Right lobe of liver (tissue), 6 donors: ENCODE results near the gene MYO18A. TPM values are rescaled to one million over a fixed set of nuclear protein-coding genes. Genes with fewer than 3 reads are reported as not detected.

Experiments used
- ATAC-seq, 4 donors: fragments of 200-7000 bp; cut with Tn5 transposase; one replicate each; pipeline ENCODE4 v1.9.1; 2020; ENCODE audit warnings: mild to moderate bottlenecking in 4 of 4, moderate library complexity in 4 of 4
- DNase-seq, 3 donors: peaks; one replicate each; pipeline ENCODE4 v3.0.0-alpha.2; 2020
- H3K27ac ChIP-seq, 3 donors: fragments of 200-600 bp; one replicate each; pipeline ENCODE4 v1.8.0; 2022
- H3K27me3 ChIP-seq, 2 donors: fragments of 200-600 bp; one replicate each; pipeline ENCODE4 v1.8.0; 2022
- H3K36me3 ChIP-seq, 4 donors: fragments of 200-600 bp; sonication (generic) in 1 of 4; one replicate each; pipeline versions ENCODE4 v1.5.1 to v1.8.0; 2017 to 2022; ENCODE audit warnings: control low read depth in 1 of 4
- H3K4me1 ChIP-seq, 4 donors: fragments of 200-600 bp; sonication (generic) in 1 of 4; one replicate each; pipeline versions ENCODE4 v1.5.1 to v1.8.0; 2017 to 2022; ENCODE audit warnings: control low read depth in 1 of 4
- H3K4me3 ChIP-seq, 3 donors: fragments of 200-600 bp; one replicate each; pipeline ENCODE4 v1.8.0; 2022
- H3K9me3 ChIP-seq, 4 donors: fragments of 200-600 bp; sonication (generic) in 1 of 4; one replicate each; pipeline versions ENCODE4 v1.5.1 to v1.8.0; 2017 to 2022; ENCODE audit warnings: control low read depth in 1 of 4
- POLR2A ChIP-seq: fragments of 450-650 bp; IDR thresholded peaks from one replicate; pipeline ENCODE4 v1.6.1; 2017; ENCODE audit warnings: antibody characterized with exemption, mild to moderate bottlenecking
- WGBS: methylation state at CpG from one replicate; pipeline ENCODE4 v1.1.6; 2018; ENCODE audit warnings: low coverage, low lambda C conversion rate; ENCODE audit not compliant: insufficient coverage; ENCODE audit errors: missing lambda C conversion rate; 5-methylcytosine and 5-hydroxymethylcytosine counted together
- intact Hi-C, 2 donors: fragments of 100-400 bp; cut with DNase I; formaldehyde crosslinking; loops; one replicate each; pipeline versions ENCODE4 v1.11.2 to v1.14.1; 2022
- total RNA-seq, 6 experiments: library from RNA; depleted of rRNA in 2 of 6; stranded (reverse); fragments of >200 nt in 2 of 6; fragmentation: NEBNext Ultra II Directional in 3 of 6; extraction: Animal tissue kit (Norgen Biotek cat#: 25700) in 3 of 6; gene quantifications; one replicate each; pipeline versions ENCODE4 v1.1.0 to v1.2.4, GENCODE V29; 2016 to 2023
- TF ChIP-seq, protein P1 (sequence below), 4 donors: fragments of 200-600 bp in 3 of 4; fragments of 450-650 bp in 1 of 4; IDR thresholded peaks; one replicate each; pipeline versions ENCODE4 v1.5.1 to v1.8.0; 2016 to 2022; ENCODE audit warnings: antibody characterized with exemption in 4 of 4, mild to moderate bottlenecking in 2 of 4
- donor health status: DM: no; HTN: yes; CAD: no.
- donor health status: DM: no; HTN: no; CAD: no.
- donor health status: DM: no; HTN: no; CAD: no.
- donor health status: DM: no; HTN: yes; CAD: no.
- donor health status: DM: no; HTN: yes; CAD: no.

Gene MYO18A
- total RNA-seq, 6 experiments from 2014 or later, result 50.1 to 98.2 (median 81.8) TPM

DNA sequence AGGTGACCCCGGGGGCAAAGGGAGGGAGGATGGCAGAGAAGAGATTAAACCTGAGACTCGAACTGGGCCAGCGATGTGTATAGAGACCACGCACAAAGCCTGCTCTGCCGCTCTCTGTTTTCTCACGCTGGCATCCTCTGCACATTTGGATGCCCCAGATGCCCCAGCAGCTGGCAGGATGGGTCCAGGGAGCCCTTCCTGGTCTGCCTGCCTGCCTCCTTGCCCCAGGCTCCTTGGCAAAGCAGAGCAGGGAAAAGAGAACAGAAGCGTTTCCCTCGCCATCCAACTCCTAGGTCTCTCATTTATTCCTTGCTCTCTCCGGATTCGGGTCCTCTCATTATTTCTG lies 142.5 kb downstream of the MYO18A start:
- Histone ChIP-seq H3K36me3 (no peaks in the 10 kb centered on the region), H3K9me3 (no peaks in the 10 kb centered on the region), H3K4me1 (peaks cover 0 to 9% (median 4%) of the 10 kb centered on the region in 4 donors), H3K4me3 (no peak overlapping the region), H3K27ac (no peak overlapping the region), H3K27me3 (no peaks in the 10 kb centered on the region)
- WGBS, result 77% methylated on average over 4 of the region's 10 CpGs
- TF ChIP-seq POLR2A, result no peak
- TF ChIP-seq, protein P1, sequence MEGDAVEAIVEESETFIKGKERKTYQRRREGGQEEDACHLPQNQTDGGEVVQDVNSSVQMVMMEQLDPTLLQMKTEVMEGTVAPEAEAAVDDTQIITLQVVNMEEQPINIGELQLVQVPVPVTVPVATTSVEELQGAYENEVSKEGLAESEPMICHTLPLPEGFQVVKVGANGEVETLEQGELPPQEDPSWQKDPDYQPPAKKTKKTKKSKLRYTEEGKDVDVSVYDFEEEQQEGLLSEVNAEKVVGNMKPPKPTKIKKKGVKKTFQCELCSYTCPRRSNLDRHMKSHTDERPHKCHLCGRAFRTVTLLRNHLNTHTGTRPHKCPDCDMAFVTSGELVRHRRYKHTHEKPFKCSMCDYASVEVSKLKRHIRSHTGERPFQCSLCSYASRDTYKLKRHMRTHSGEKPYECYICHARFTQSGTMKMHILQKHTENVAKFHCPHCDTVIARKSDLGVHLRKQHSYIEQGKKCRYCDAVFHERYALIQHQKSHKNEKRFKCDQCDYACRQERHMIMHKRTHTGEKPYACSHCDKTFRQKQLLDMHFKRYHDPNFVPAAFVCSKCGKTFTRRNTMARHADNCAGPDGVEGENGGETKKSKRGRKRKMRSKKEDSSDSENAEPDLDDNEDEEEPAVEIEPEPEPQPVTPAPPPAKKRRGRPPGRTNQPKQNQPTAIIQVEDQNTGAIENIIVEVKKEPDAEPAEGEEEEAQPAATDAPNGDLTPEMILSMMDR (IDR thresholded peaks at IDR 0.05), result no peak
- ATAC-seq (no peak), DNase-seq (no peak)
- intact Hi-C loops, result no loop called here

DNA sequence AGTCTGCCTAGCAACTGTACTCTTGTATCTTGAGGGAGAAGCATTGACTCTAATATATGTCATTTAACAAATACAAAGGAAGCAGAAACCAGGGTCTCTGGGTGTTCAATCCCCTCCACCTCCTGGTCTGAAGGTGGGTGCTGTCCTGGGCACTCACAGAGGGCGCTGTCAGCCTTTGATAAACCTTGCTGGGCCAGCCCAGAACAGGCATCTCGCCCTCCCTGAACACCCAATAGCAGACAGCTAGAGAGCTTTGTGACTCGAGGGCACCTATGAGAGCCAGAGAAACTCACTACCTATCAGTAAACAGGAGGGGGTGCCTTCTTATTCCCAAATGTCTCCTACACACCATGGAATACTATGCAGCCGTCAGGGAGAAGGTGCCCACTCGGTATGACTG lies 143.6 kb downstream of the MYO18A start:
- intact Hi-C loops, result no loop called here
- Histone ChIP-seq H3K9me3 (no peaks in the 10 kb centered on the region), H3K4me3 (no peak overlapping the region), H3K36me3 (no peaks in the 10 kb centered on the region), H3K4me1 (no peaks in the 10 kb centered on the region), H3K27me3 (no peaks in the 10 kb centered on the region), H3K27ac (no peak overlapping the region)
- no peak for DNase-seq
- peak in 3 of 4 donors; percentile 20 to 36 (median 33) for ATAC-seq
- TF ChIP-seq POLR2A, result no peak
- 61% methylated on average over 4 of the region's 5 CpGs for WGBS

DNA sequence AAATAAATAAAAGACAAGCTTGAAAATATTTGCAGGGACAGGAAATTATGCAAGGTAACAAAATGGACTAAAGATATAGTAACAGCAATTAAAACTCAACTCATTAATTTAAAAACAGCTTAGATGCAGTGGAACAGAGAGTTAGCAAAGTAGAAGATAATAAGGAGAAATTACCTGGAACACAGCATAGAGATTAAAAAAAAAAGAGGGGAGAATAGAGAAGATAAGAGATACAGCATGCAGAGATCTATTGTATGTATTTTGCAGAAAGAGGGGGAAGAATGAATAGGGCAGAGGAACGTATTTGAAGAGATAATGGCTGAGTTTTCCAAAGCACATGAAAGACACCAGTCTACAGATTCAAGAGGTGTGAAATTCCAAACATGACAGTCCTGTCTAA lies 145.7 kb downstream of the MYO18A start:
- H3K9me3 ChIP-seq, result no peaks in the 10 kb centered on the region
- H3K27me3 ChIP-seq, result no peaks in the 10 kb centered on the region
- no peak overlapping the region for H3K27ac ChIP-seq
- H3K36me3 ChIP-seq, result no peaks in the 10 kb centered on the region
- no peaks in the 10 kb centered on the region for H3K4me1 ChIP-seq
- no peak overlapping the region for H3K4me3 ChIP-seq
- TF ChIP-seq POLR2A, result no peak
- TF ChIP-seq, protein P1 (IDR thresholded peaks at IDR 0.05), result no peak
- DNase-seq (no peak), ATAC-seq (no peak)
- intact Hi-C loops, result no loop called here
- WGBS, result 50% methylated on average over 1 of the region's 1 CpG

DNA sequence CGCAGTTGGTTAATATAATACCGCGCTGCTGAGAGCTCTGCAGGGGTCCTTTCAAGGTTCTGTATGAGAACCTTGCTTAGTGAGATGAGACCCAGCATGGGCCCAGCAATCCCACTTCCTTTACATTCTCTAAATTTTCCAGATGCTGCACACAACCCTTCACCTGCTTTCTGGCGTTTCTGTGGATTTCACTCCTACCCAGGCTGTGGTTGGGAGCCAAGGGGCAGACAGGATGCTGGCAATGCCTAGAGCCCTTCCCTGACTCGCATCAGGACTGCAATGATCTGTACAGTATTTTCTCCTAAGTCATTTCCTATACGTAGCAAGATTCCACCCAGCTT lies 147.4 kb downstream of the MYO18A start:
- Histone ChIP-seq H3K27ac (no peak overlapping the region), H3K27me3 (no peaks in the 10 kb centered on the region), H3K4me1 (no peaks in the 10 kb centered on the region), H3K9me3 (no peaks in the 10 kb centered on the region), H3K4me3 (no peak overlapping the region), H3K36me3 (no peaks in the 10 kb centered on the region)
- ATAC-seq (no peak), DNase-seq (no peak)
- intact Hi-C loops, result no loop called here
- WGBS, result 41% methylated on average over 5 of the region's 6 CpGs
- TF ChIP-seq, protein P1 (IDR thresholded peaks at IDR 0.05), result no peak
- no peak for TF ChIP-seq POLR2A

DNA sequence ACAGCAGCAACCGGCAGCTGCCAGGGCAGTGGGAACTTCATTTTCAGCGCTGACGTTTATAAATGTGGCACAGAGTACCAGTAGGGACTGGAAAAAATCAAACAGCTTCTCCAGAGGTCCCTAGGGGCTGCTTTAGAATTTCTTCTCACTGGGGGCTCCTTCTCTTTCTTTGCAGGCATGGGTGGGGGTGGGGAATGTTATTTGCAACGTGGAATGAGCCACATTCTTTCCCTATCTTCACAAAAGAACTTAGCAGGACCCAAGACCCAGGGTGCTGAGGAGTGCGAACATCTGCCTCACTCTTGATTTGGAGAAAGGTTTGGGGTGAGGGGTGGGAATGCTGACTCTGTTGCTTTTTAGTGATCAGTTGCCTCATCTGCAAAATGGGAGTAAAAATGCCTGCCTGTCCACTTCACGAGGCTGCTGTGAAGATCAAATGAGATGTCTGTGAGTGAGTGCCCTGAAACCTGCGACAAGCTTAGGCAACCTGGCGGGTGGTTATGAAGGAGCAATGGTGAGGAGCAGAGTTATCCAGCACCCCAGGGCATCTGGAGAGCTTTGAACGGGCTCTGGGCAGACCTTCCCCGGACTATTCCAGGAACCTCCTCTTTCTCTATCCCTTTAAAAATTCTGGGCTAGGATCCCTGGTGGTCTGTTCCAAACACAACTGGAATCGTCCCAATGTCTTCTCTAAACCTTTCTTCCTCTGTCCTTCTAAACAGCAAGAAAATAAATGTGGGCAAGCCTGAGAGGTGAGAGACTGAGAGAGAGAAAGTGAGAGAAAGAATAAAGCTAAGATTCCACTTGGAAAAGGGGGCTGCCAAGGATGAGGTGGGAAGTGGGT lies 148.0 kb downstream of the MYO18A start:
- H3K4me1 ChIP-seq, result no peaks in the 10 kb centered on the region
- intact Hi-C loops, result no loop called here
- no peak for ATAC-seq
- DNase-seq, result no peak
- no peak for TF ChIP-seq POLR2A
- TF ChIP-seq, protein P1 (IDR thresholded peaks at IDR 0.05), result no peak
- no peaks in the 10 kb centered on the region for H3K9me3 ChIP-seq
- H3K4me3 ChIP-seq, result no peak overlapping the region
- no peaks in the 10 kb centered on the region for H3K36me3 ChIP-seq
- WGBS, result 42% methylated on average over 11 of the region's 11 CpGs
- no peak overlapping the region for H3K27ac ChIP-seq
- H3K27me3 ChIP-seq, result no peaks in the 10 kb centered on the region
